GM18526 (cell line): ENCODE results near the gene XKR3.

Experiments
- POLR2A ChIP-seq: IDR thresholded peaks from 3 replicates; pipeline ENCODE4 v1.6.1; 2011; ENCODE audit not compliant: insufficient read length; ENCODE audit errors: extremely low read depth

XKR3 gene

DNA sequence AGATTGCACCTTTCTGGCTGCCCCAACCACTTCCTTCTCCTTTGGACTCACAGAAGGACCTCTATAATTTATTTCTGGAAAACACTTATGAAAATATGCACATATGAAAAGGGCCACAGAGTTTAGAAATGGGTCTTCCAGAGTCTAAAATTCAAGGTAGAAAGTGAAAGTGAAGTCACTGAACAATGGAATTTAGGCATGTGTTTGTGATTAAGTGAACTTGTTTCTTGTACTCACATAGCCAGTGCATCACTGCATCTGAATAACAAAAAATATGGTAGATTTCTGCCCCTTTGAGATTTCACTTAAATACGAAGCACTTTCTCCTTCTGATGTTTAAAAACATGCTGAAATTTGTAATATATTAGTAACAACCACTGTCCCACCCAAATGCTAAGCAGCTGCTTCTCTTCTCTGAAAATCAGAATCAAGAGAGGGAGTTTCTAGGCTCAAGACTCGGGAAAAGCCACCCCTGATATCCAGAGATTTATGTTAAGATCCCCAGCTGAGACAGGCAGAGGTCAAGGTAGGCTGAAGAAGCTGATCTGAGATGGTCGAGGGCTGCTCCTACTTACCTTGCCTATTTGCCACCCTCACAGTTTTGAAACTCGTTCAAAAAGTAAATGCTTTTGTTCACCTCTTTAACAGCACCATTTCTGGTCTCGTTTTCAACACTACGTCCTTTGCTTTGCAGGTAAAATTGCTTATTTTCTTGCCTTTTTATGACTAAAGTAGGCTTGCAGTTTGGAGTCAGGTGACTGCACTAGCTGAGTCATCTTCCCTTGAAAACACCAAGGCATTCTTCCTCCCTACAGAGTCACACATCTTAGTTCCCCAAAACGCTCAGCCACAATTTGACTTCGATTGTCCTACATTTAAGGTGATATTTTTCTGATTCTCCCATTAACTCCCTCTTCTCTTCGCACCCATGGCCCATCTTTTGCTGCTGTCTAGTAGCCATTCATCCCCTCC, at the start of gene XKR3:
Gene XKR3 (minus strand): TSS at position 696 of the 972 bp plus-strand sequence. CDS start 17,338 bp downstream, outside the sequence.
- no peak for TF ChIP-seq POLR2A

DNA sequence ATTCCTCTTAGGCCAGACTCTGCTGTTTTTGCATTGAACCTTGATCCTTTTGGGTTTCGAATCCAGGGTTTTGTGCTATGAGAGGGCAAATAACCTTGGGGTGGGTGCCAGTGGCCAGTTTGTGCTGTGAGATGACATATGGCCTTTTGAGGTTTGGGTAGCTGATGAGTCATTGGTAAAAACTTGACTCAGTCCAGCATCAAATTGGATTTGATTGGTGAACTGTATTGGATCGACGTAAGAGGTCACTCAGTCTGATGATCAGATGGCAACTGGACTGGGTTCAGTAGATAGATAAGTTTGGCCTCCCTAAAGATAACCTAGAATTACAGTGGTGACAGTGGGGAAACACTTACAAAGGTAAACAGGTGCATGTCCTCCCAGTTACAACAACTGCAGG, 41.0 kb upstream of the XKR3 start:
- TF ChIP-seq POLR2A = no peak

DNA sequence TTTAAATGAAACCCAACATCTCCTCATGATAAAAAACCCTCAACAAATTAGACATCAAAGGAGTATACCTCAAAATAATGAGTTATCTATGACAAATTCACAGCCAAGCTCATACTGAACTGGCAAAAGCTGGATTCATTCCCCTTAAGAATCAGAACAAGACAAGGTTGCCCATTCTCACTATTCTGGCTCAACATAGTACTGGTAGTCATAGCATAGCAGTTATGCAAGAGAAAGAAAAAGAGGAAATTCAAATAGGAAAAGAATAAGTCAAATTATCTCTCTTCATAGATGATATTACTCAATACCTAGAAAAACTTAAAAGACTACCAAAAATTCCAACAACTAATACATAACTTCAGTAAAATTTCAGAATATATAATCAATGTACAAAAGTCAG, 29.4 kb upstream of the XKR3 start:
- no peak for TF ChIP-seq POLR2A

DNA sequence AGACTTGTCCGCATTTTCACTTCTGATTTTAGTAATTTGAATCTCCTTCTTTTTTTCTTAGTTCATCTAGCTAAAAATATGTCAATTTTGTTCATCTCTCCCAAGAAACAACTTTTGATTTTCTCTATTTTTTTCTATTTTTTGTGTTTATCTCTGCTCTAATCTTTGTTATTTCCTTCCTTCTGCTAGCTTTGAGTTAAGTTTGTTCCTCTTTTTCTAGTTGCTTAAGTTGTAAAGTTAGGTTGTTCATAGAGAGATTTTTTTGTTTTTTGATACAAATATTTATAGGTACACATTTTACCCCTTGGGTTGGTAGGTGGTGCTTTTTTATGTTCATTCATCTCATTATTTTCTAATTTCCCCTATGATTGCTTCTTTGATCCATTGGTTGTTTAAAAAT, 22.1 kb upstream of the XKR3 start:
- no peak for TF ChIP-seq POLR2A

DNA sequence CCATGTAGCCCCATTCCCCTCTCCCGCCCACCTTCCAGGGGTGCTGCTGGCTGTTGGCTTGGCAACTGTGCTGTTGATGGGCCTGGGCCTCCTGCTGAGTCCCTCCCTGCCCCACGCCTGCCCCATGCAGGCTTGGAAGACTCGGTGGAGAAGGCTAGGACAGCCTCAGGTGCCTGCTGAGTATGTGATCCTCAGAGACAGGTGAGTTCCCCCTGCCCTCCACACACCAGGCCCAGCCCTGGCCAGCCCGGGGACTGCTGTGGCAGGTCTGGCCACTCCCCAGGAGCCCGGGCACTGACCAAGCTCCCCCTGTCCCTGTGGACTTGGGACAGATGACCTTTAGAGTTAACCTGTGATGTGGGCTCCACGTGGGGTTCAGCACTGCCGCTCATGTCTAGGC, 20.7 kb upstream of the XKR3 start:
- no peak for TF ChIP-seq POLR2A

DNA sequence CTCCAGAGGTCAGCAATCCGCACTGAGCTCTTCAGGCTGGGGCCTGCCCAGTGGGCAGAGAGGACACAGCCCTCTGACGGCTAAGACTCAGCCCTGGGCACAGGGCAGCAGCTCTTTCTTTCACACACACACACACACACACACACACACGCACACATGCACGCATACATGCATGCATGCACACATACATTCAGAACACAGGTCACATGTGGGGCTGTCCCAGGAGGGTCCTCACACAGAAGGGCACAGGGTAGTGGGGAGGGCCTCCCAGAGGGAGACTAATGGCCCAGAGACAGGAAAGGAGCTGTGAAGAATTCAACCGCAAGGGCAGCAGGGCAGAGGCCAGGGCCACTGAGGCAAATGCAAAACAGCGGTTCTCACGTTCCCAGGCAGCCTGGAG, 20.3 kb upstream of the XKR3 start:
- TF ChIP-seq POLR2A = no peak

DNA sequence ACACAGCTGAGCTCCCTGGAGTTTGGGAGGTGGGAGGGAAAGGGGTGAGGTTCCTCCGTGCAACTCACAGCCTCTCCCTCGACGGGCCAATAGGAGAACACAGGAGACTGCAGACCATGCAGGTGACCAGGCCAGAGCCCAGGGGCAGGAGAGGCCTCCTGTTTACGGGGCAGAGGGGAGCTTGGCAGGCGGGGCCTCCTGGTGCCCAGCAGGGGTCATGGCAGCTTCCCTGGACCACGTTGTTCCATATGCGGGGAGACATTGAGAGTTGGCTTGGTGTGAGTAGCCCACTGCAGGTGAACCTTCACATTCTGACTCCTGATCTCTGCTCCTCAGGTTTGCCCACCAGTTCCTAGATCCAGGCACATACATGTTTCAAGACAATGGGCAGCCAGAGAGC, 19.3 kb upstream of the XKR3 start:
- no peak for TF ChIP-seq POLR2A

DNA sequence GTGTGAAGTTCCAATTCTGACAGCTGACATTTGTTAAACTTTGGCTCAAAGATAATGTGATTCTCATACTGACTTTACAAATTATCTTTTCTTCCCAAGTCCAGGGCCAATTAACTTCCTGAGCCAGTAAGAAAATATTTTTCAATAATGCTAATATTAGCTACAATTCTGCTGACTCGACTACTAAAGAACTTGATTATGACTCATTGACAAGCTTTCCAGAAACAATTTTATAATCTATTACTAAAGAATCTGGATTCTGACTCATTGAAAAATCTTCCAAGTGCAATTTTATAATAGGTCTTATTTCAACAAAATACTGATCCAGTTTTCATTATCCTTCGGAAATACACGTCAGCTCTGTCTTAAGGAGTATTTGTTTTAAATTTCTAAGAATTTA, 12.9 kb upstream of the XKR3 start:
- no peak for TF ChIP-seq POLR2A

DNA sequence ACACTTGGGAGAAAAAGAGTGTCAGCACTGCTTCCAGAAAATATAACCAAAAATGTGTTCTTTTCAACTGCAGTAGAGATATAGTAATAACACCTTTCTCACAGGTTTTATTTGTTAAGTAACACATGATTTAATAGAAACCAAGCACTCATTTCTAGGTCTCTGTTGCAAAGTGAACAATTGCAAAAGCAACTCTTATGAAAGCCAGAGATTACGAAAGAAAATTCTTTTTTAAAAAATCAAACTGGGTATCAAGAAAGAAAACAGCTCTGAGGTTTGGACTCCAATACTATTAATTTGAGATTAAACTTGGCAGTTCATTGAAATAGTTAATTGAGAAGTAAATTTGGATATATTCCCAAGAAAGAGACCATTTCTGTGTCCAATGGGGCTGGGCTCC, 9.8 kb upstream of the XKR3 start:
- TF ChIP-seq POLR2A = no peak

DNA sequence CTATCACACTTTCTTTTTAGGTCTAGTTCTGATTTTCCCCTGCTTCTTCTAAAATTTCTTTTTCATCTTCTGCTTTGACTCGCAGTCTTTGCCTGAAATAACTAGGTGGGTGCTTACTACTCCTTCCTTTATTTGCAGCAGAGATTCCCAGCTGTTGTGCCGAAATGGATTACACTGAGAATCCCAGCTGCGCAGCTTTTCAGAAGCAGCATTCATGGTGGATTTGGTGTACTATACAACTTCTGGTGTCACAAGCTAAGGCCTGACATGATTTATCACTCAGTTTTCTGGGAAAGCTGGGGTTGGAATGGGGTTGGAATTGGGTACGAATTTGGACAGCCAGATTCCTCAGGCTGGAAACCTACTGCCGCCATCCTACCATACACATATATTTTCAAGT, 6.0 kb upstream of the XKR3 start:
- TF ChIP-seq POLR2A = no peak

DNA sequence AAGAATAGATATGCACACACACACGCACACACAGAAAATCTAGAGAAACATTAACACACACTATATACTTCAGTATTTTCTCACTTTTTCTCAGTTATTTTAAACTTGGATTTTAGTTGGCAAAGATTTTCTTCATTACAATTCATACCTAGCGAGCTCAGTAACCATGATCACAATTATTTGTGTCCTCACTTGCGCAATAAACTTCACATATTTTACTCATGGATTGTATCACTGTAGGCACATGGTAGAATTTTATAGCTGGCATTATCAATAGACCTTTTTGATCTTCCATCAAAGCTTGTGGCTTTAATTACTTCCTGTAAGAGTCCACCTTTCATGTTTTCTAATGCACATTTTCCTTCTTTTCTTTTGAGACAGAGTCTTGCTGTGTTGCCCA, 4.8 kb upstream of the XKR3 start:
- no peak for TF ChIP-seq POLR2A

DNA sequence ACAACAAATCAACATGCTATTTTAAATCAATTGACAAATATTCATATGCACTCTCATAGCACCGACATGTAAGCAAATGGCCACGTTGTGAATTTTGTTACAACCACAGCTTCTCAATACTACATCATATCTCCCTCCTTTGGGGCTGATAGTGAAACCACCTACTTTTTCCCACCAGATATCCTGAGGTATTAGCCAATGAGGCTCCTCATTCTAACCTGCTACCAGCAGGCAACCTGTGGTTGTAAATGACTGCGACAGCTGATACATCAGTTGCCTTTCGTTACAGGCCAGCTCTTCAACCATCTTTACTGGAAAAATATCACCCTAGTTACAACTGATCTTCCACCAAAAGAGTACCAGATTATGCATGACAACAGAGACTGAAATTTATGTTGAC, 3.7 kb upstream of the XKR3 start:
- TF ChIP-seq POLR2A = no peak

DNA sequence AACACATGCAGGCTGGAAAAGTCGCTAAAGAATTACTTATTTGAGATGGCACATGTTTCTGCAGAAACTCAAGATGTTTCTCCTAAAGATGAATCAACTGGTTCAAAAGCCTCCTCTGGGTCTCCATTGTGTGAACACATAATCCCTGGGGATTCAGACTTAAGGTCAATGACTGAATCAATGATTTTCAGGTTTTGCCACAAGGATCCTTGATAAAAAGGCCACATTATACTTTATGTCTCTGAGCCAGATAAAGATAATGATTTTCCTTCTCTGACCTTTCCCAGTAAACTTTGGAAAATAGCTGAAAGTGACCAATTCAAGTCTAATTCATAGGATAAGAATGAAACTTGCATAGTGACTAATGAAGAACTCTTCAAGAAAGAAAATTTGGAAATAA, 2.3 kb upstream of the XKR3 start:
- no peak for TF ChIP-seq POLR2A

DNA sequence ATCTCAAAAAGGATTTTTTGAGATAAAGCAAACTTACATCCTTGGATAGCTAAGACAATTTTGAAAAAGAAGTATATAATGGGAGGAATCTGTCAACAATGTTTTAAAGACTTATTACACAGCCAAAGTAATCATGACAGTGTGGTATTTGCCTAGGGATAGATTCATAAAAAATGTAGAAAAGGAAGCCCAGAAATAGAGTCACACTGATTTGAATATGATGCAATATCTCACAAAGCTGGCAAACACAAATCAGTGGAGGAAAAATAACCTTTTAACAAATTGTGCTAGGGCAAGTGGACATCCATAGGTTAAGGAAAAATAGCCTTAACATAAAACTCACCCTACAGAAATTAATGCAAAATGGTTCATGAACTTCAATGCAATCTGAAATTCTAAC, 6.0 kb downstream of the XKR3 start:
- no peak for TF ChIP-seq POLR2A

DNA sequence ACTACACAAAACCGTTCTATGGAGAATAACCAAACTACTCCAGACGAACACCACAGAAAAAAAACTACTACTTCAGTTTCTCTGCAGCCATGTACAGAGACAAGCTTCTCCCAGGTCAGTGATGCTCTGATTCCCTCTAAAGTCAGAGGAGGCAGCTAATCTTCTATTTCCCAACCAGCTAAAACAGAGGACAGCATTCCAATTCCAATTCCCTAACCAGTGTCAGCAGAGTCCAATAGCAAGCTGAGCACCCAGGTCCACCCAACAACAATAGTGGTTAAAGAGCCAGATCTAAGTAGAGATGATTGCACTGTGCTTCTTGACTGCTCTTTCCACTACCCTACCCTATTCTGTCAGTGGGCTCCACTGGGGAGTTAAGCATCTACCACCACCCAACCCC, 6.7 kb downstream of the XKR3 start:
- TF ChIP-seq POLR2A = no peak

DNA sequence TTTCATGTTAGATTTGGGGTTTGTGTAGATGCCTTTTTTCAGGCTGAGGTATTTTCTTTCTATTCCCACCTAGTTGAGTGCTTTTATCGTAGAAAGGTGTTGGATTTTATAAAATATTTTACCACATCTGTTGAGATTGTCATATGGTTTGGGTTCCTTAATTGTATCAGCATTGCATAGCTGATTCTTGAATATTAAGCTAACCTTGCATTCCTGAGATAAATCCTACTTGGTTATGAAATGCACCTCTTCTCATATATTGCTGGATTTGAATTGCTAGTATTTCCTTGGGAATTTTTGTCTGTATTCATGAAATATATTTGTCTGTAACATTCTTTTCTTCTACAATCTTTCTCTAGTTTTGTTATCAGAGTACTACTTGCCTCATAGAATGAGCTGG, 10.1 kb downstream of the XKR3 start:
- TF ChIP-seq POLR2A = no peak
